ENCODE data around the gene HSP90AB1. TPM values are rescaled to one million over a fixed set of nuclear protein-coding genes. Genes with fewer than 3 reads are reported as not detected.

HSP90AB1 gene
- total RNA-seq, 1 experiment from 2014 or later = 1,986 TPM

- no peaks in the 10 kb centered on the region for H3K9me3 ChIP-seq (ENCODE audit: control insufficient read depth, low read depth, low read length)
- no peak overlapping the region for H3K27ac ChIP-seq (ENCODE audit: insufficient read length, low read depth, low read length)
- peaks cover 11% of the 10 kb centered on the region; the same call in 1 of the 2 replicates for H3K79me2 ChIP-seq (ENCODE audit: insufficient read depth, low read length)
- H3K23ac ChIP-seq (ENCODE audit: insufficient read length, low read depth, low read length) = no peak overlapping the region
- peaks cover 5% of the 10 kb centered on the region; the same call in 1 of the 2 replicates for H3K4me1 ChIP-seq (ENCODE audit: insufficient read depth, low read length)
- H3K27me3 ChIP-seq (ENCODE audit: insufficient read depth, low read length) = no peaks in the 10 kb centered on the region
- Mint-ChIP-seq H3K27ac (peak overlapping the region; percentile 24 to 92 (median 77); a peak in 3 of 7 replicates), H3K27me3 (ENCODE audit: low read depth) (peaks cover 11% of the 10 kb centered on the region), H3K4me3 (peak overlapping the region; percentile 5 to 63; a peak in 3 of 5 replicates), H3K4me1 (peaks cover 58 to 63% of the 10 kb centered on the region in 2 experiments), H3K9me3 (no peaks in the 10 kb centered on the region), H3K36me3 (ENCODE audit: insufficient read depth in 1 of 3, low read depth in 3 of 3) (peaks cover 56 to 81% (median 74%) of the 10 kb centered on the region in 3 experiments)
- no peak overlapping the region for H2AK5ac ChIP-seq (ENCODE audit: insufficient read length, low read length)
- no CpG with 5 or more reads among the region's 10 CpGs for WGBS (ENCODE audit: extremely low coverage, insufficient read length, low lambda C conversion rate)
- H3K56ac ChIP-seq (ENCODE audit: insufficient read length, low read depth, low read length) = no peak overlapping the region
- no peak overlapping the region for H3K9ac ChIP-seq (ENCODE audit: extremely low read depth, insufficient read length, low read length)
- no peak overlapping the region for H3K4me2 ChIP-seq (ENCODE audit: insufficient read depth, insufficient read length, low read length)
- H2BK12ac ChIP-seq (ENCODE audit: insufficient read length, low read depth, low read length) = no peak overlapping the region
- H3K18ac ChIP-seq (ENCODE audit: insufficient read length, low read depth, low read length) = no peak overlapping the region
- H2BK15ac ChIP-seq (ENCODE audit: low read depth, low read length) = no peak overlapping the region
- DNase-seq = peak; percentile 75
- no peak overlapping the region for H2BK5ac ChIP-seq (ENCODE audit: insufficient read length, low read length)
- no peak overlapping the region for H3K14ac ChIP-seq (ENCODE audit: insufficient read depth, low read length)
- no peaks in the 10 kb centered on the region for H4K20me1 ChIP-seq (ENCODE audit: control insufficient read depth, insufficient read depth, insufficient read length)
- TF ChIP-seq CTCF (conservative IDR thresholded peaks at IDR 0.05) = peak; percentile 73
- no peak overlapping the region for H3T11ph ChIP-seq (ENCODE audit: low read length)
- H2AFZ ChIP-seq (ENCODE audit: low read length) = no peak overlapping the region
- H4K8ac ChIP-seq (replicated peaks; ENCODE audit: insufficient read length, low read depth, low read length) = no peak overlapping the region
- H3K4ac ChIP-seq (ENCODE audit: low read depth, low read length) = no peak overlapping the region
- H2BK120ac ChIP-seq (ENCODE audit: low read depth, low read length, poor library complexity, severe bottlenecking) = no peak overlapping the region
- H4K91ac ChIP-seq (ENCODE audit: insufficient read length, low read depth, low read length) = no peak overlapping the region
- H3K23me2 ChIP-seq (ENCODE audit: insufficient read length, low read depth, low read length, poor library complexity, severe bottlenecking) = peaks cover 8% of the 10 kb centered on the region
- H4K5ac ChIP-seq (ENCODE audit: insufficient read length, low read depth, low read length) = no peak overlapping the region
- H2BK20ac ChIP-seq (ENCODE audit: low read depth, low read length, poor library complexity, severe bottlenecking) = no peak overlapping the region
- no peaks in the 10 kb centered on the region for H3K79me1 ChIP-seq (ENCODE audit: insufficient read depth, low read depth, low read length, poor library complexity, severe bottlenecking)
Observed at GRCh38 chr6:44253307-44254101, 6.6 kb downstream of the HSP90AB1 start.
